ENCODE data around the gene NOTCH1.

The NOTCH1 gene

DNA sequence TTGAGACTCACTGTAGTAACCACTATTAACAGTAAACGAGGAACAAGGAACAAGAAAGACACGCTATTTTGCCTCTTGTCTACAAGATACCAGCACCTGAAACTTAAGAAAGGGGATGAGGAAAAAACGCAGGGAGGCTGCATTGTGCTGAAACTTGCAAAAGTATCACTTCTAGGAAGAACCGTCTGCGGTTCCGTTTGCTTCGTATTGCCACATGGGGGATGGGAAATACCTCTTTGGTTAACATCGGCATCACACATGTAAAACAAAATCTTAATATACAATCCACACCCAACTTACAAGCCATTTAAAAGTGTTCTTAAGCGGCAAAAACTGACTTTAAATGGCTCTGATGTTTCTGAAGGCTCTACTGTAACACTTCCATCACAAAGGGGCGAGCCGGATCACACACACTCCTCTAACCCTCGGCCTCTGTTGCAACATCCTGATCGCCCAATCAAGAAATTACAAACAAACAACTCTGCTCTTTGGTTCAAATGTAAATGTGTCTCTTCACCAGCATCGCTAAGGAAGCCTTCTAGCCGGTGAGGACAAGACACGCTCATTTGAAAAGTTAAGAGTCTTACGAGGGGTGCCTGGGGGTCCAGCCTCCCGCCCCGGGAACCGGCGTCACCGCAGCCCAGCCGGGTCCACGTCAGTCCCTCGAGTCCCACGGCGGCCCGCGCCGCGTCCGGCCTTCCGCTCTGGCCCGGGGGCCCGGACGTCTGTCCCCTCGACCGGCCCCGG lies 63.6 kb downstream of the NOTCH1 start:
- H3K4me1 ChIP-seq (ENCODE audit: control insufficient read depth, insufficient read depth, low read length): peaks cover 40% of the 10 kb centered on the region
- peak overlapping the region; percentile 97 for H3K9ac ChIP-seq (ENCODE audit: low read length)

DNA sequence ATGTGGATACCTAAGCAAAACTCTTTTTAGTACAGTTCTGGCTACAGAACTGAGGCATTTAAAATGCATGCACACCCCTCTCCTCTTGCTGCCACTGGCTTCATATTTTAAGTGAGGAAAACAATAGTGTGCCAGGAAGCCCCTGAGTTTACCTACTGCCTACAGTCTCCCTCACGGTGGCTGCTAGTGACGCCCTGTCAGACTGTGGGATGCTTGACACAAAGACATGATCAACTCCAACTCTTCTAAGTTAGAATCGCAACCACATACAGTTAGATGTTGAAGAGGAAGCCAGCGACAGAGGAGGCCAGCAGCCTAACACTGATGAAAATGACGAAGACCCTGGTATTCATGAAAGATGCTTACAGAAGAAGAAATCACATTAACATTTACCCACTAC lies 64.3 kb downstream of the NOTCH1 start:
- Histone ChIP-seq H3K9ac (ENCODE audit: low read length) (peak overlapping the region; percentile 97), H3K9me3 (ENCODE audit: control insufficient read depth, low read length) (no peaks in the 10 kb centered on the region), H3K27me3 (ENCODE audit: control insufficient read depth, insufficient read depth, low read length) (no peaks in the 10 kb centered on the region)

More for the DNA sequence above, 63.6 kb downstream of the NOTCH1 start:
- no peaks in the 10 kb centered on the region for H3K27me3 ChIP-seq (ENCODE audit: control insufficient read depth, insufficient read depth, low read length)
- H3K9me3 ChIP-seq (ENCODE audit: control insufficient read depth, low read length): no peaks in the 10 kb centered on the region
- H3K4me3 ChIP-seq (ENCODE audit: low read length): peak overlapping the region; percentile 64
- H3K36me3 ChIP-seq (ENCODE audit: control insufficient read depth, insufficient read depth, low read length): peaks cover 5% of the 10 kb centered on the region

DNA sequence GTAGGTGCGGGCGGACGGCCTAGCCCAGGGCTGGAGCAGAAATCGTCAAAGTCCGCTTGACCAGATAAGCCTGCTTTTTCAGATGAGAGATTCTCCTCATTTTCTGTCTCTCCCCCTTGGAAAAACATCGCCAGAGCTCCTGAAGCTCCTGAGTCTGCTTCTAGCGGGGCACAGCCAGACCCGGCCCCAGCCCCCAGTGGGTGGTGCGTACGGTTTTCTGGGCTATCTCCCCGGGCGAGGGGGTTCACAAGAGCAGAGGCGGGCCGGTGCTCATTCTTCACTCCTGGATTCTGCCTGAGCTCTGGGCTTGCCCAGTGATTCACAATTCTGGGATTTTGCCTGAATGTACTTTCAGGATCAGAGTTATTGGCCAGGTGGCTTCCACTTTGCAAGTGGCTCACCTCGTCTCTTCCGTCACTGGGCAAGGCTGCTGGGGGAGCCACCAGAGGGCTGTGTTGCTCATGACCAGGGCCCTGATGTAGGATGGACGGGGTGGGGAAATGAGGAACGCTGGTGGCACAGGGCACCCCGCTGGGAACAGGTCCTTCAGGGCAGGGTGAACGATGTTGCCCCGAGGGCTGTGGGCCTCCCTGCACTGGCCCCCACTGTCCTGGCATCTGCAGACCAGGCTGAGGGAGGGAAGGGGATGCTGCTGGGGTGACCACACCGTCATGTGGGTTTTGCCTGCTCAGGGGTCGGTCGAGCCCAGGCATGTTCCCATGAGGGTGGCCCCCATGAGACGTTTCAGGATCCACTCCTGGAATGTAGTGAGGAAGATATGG lies 69.3 kb downstream of the NOTCH1 start:
- Histone ChIP-seq H3K4me1 (ENCODE audit: control insufficient read depth, insufficient read depth, low read length) (peaks cover 41% of the 10 kb centered on the region), H3K4me3 (ENCODE audit: low read length) (no peak overlapping the region), H3K27me3 (ENCODE audit: control insufficient read depth, insufficient read depth, low read length) (no peaks in the 10 kb centered on the region), H3K36me3 (ENCODE audit: control insufficient read depth, insufficient read depth, low read length) (peaks cover 50% of the 10 kb centered on the region), H3K9ac (ENCODE audit: low read length) (no peak overlapping the region), H3K9me3 (ENCODE audit: control insufficient read depth, low read length) (no peaks in the 10 kb centered on the region)

More for the DNA sequence above, 64.3 kb downstream of the NOTCH1 start:
- peak overlapping the region; percentile 64 for H3K4me3 ChIP-seq (ENCODE audit: low read length)
- H3K36me3 ChIP-seq (ENCODE audit: control insufficient read depth, insufficient read depth, low read length): peaks cover 12% of the 10 kb centered on the region
- H3K4me1 ChIP-seq (ENCODE audit: control insufficient read depth, insufficient read depth, low read length): peaks cover 42% of the 10 kb centered on the region

DNA sequence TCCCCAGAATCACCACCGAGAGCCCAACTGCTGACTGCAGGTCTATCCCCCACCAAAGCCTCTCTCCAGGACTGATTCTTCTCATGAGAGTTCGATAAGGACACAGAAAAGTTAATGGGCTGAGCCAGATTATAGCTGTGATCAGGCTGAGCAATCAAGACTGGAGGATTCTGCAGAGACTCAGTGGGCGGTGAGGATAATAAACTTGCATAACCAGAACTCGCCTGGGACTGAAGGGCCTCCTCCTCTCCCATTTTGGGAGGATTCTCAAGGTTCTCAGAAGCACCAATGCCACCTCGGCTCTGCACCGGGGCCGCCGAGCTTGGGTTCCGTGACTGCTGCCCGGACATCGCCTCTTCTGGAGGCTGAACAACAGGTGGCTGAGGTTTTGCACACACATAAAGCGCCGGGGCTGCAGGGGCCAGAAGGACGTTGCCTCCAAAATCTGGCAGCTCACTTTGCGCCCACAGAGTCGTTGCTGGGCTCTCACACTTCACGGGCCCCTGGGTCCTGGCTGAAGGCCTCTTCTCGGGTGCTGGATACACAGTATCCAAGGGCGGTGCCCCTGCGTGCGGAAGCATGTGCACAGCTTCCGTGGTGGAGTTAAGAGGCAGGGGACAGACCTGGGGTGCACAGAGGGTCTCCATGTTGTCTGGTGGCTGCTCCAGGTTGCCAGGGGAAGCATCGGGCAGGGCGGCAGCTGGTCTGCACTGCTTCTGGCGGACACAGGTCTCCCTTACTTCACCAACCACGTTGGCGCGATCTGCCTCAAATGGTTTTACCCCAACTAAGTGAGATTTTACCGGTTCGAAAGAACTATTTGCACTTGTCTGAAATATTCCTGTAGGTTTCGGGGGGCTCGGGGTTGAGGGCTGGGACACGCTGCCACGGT lies 70.6 kb downstream of the NOTCH1 start:
- Histone ChIP-seq H3K27me3 (ENCODE audit: control insufficient read depth, insufficient read depth, low read length) (no peaks in the 10 kb centered on the region), H3K9ac (ENCODE audit: low read length) (no peak overlapping the region), H3K4me1 (ENCODE audit: control insufficient read depth, insufficient read depth, low read length) (peaks cover 45% of the 10 kb centered on the region), H3K36me3 (ENCODE audit: control insufficient read depth, insufficient read depth, low read length) (peaks cover 54% of the 10 kb centered on the region), H3K9me3 (ENCODE audit: control insufficient read depth, low read length) (no peaks in the 10 kb centered on the region), H3K4me3 (ENCODE audit: low read length) (no peak overlapping the region)

DNA sequence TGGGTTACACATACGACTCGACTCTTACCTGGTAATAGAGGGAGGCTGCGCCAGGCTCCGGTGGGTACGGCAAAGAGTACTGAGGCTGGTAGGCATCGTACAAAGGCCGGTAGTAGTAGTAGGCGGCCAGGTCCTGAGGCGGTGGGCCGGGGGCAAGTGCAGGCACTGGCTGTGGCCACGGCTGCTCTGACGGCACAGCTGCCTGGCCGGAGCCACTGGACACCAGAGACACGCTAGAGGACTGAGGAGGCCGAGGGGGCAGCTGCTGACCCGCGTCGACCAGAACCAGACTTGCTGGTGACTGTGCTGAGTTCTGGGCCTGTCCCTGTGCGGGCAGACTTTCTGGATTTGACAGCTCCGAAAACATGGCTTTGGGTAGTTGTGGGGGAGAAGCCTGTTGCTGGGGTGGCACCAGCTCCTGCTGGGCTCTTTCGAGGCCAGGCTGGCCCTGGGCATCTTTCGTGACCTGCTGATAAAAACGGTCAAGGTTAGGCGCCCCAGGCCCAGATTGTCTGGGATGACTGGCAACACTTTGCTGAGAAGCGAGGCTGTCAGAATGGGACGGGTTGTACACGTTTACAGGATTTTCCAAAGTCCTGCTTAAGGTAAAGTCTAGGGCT lies 71.7 kb downstream of the NOTCH1 start:
- no peak overlapping the region for H3K9ac ChIP-seq (ENCODE audit: low read length)
- H3K27me3 ChIP-seq (ENCODE audit: control insufficient read depth, insufficient read depth, low read length): no peaks in the 10 kb centered on the region
- no peaks in the 10 kb centered on the region for H3K9me3 ChIP-seq (ENCODE audit: control insufficient read depth, low read length)
- H3K36me3 ChIP-seq (ENCODE audit: control insufficient read depth, insufficient read depth, low read length): peaks cover 59% of the 10 kb centered on the region
- peaks cover 36% of the 10 kb centered on the region for H3K4me1 ChIP-seq (ENCODE audit: control insufficient read depth, insufficient read depth, low read length)
- no peak overlapping the region for H3K4me3 ChIP-seq (ENCODE audit: low read length)

DNA sequence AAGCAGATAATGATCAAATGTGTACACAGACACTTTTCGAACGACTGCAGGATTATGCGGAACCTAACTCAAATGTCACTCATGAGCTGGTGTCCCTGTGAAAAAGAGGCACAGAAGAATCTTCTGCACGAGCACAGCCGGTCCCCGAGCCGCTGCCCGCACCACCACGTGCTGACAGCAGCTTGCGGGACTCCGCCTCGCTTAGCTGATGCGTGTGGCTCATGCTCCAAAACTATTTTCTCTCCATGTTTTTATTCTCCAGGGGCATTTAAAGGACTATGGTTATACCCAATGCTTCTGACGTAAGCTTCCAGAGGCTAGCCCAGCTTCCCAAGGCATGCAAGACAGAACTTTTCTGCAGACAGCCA lies 72.5 kb downstream of the NOTCH1 start:
- Histone ChIP-seq H3K36me3 (ENCODE audit: control insufficient read depth, insufficient read depth, low read length) (peaks cover 59% of the 10 kb centered on the region), H3K4me3 (ENCODE audit: low read length) (no peak overlapping the region), H3K4me1 (ENCODE audit: control insufficient read depth, insufficient read depth, low read length) (peaks cover 36% of the 10 kb centered on the region), H3K9me3 (ENCODE audit: control insufficient read depth, low read length) (no peaks in the 10 kb centered on the region), H3K9ac (ENCODE audit: low read length) (no peak overlapping the region), H3K27me3 (ENCODE audit: control insufficient read depth, insufficient read depth, low read length) (no peaks in the 10 kb centered on the region)

GRCh38 chr9:136472640-136473353 lies 73.1 kb downstream of the NOTCH1 start:
- Histone ChIP-seq H3K27me3 (ENCODE audit: control insufficient read depth, insufficient read depth, low read length) (no peaks in the 10 kb centered on the region), H3K36me3 (ENCODE audit: control insufficient read depth, insufficient read depth, low read length) (peaks cover 59% of the 10 kb centered on the region), H3K9me3 (ENCODE audit: control insufficient read depth, low read length) (no peaks in the 10 kb centered on the region), H3K4me3 (ENCODE audit: low read length) (no peak overlapping the region), H3K4me1 (ENCODE audit: control insufficient read depth, insufficient read depth, low read length) (peaks cover 36% of the 10 kb centered on the region), H3K9ac (ENCODE audit: low read length) (no peak overlapping the region)

- Histone ChIP-seq H3K36me3 (ENCODE audit: control insufficient read depth, insufficient read depth, low read length) (peaks cover 53% of the 10 kb centered on the region), H3K4me3 (ENCODE audit: low read length) (no peak overlapping the region), H3K4me1 (ENCODE audit: control insufficient read depth, insufficient read depth, low read length) (peaks cover 28% of the 10 kb centered on the region), H3K9me3 (ENCODE audit: control insufficient read depth, low read length) (no peaks in the 10 kb centered on the region), H3K27me3 (ENCODE audit: control insufficient read depth, insufficient read depth, low read length) (no peaks in the 10 kb centered on the region), H3K9ac (ENCODE audit: low read length) (no peak overlapping the region)
Observed at GRCh38 chr9:136471802-136472487, 73.9 kb downstream of the NOTCH1 start.

DNA sequence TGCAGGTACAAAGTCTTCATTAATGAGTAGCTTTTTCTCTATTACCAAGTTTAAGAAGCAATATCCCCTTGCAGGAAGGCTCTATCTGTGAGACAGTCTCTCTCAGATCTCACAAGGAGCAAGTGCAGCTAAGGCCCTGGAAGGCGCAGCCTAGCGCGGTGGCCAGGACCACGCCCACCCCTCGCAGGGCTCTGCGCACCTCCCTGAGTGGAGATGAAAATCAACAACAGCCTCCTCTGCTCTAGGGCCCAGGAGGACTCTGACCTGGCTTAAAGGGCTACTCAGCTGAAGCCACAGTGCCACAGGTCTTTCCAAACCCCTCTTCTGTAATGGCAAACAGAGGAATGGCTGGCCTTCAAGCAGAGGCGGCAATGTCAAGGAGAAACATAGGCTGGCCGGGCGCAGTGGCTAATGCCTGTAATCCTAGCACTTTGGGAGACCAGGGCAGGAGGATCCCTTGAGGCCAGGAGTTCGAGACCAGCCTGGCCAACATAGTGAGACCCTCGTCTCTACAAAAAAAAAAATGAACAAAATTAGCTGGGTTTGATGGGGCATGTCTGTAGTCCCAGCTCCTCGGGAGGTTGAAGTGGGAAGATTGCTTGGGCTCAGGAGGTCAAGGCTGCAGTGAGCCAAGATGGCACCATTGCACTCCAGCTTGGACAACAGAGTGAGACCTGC lies 74.9 kb downstream of the NOTCH1 start:
- Histone ChIP-seq H3K9ac (ENCODE audit: low read length) (no peak overlapping the region), H3K36me3 (ENCODE audit: control insufficient read depth, insufficient read depth, low read length) (peaks cover 58% of the 10 kb centered on the region)

DNA sequence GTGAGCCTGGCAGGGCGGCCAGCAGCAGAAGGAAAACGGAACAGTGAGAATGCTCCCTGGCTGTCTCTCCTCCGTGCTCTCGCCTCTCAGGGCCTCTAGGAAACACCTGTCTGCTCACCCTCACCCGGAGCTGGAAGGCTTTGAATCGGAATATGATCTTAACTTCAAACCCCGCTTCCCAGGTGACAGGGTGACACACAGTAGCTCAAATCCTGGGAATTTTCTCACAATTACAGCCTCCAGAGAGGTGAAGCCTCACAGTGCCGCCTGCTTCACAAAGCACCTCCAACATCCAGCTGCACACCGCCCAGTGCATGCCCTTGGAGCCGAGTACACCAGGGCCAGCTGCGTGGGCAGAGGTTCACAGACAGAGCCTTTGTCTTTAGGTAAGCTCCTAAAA lies 75.5 kb downstream of the NOTCH1 start:
- Histone ChIP-seq H3K9ac (ENCODE audit: low read length) (no peak overlapping the region), H3K4me3 (ENCODE audit: low read length) (no peak overlapping the region), H3K4me1 (ENCODE audit: control insufficient read depth, insufficient read depth, low read length) (peaks cover 28% of the 10 kb centered on the region), H3K27me3 (ENCODE audit: control insufficient read depth, insufficient read depth, low read length) (no peaks in the 10 kb centered on the region), H3K9me3 (ENCODE audit: control insufficient read depth, low read length) (no peaks in the 10 kb centered on the region), H3K36me3 (ENCODE audit: control insufficient read depth, insufficient read depth, low read length) (peaks cover 57% of the 10 kb centered on the region)

More for the DNA sequence above, 74.9 kb downstream of the NOTCH1 start:
- H3K27me3 ChIP-seq (ENCODE audit: control insufficient read depth, insufficient read depth, low read length): no peaks in the 10 kb centered on the region
- H3K4me1 ChIP-seq (ENCODE audit: control insufficient read depth, insufficient read depth, low read length): peaks cover 28% of the 10 kb centered on the region
- no peaks in the 10 kb centered on the region for H3K9me3 ChIP-seq (ENCODE audit: control insufficient read depth, low read length)
- no peak overlapping the region for H3K4me3 ChIP-seq (ENCODE audit: low read length)
